Caki2 (cell line): ENCODE data around the gene TNFRSF1B. TPM values are rescaled to one million over a fixed set of nuclear protein-coding genes. Genes with fewer than 3 reads are reported as not detected.

Experiments
- DNase-seq: peaks from one replicate; pipeline ENCODE4 v3.0.0-alpha.2; 2015; ENCODE audit warnings: low read depth
- in situ Hi-C: cut with HindIII; loops from 2 replicates; pipeline ENCODE4 v1.10.0; 2016; ENCODE audit warnings: low sequenced_read_pairs, low pct_unique_long_range_greater_than_20kb, mixed read lengths
- total RNA-seq: library from RNA; depleted of rRNA; stranded (reverse); fragments of >200 nt; shearing (Covaris generic); gene quantifications from 2 replicates; pipeline ENCODE4 v1.2.3, GENCODE V29; 2014; ENCODE audit warnings: low replicate concordance; rRNA removed

The TNFRSF1B gene
- total RNA-seq, 1 experiment from 2014 or later: 7.3 TPM

DNA sequence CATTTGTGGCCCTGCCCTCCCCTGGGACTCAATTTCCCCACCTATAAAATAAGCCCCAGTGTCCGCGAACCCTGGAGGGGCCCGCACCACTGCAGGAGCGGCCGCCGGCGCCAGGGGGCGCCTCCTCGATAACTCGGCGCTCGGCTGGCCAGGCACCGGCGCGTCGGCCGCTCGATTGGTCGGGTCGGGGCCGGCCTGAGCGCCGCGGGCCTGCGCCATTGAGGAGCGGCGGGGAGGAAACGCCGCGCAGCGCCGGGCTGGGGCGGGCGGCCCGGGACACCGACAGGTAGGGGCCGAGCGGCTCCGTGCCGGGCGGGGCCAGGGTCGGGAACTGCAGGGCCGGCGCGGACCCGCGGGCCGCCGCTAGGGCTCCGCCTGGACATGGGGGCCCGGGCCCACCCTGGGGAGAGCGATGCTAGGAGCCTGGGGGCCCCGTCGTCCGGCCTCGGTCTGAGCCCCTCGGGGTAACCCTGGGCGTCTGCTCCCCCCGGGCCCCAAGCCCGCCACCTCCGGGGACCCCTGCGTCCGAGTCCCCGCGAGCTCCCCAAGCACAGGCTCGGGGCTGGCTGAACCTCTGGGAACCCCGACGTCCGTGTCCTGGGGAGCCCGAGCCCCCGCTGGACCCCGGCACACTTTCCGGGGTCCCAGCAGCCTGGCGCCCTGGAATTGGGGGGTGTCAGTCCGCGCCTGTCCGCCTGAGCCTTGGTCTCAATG is 63.2 kb downstream of the TNFRSF1B start, which contains the start of gene VPS13D:
Gene VPS13D, plus strand, starts transcription at position 196 of the 714 bp plus-strand sequence. CDS start 4,237 bp downstream, outside the sequence.
- DNase-seq: peak; percentile 61
- in situ Hi-C loops: no loop called here

GRCh38 chr1:12230549-12231275 is 63.9 kb downstream of the TNFRSF1B start:
- peak; percentile 14 for DNase-seq
- in situ Hi-C loops: no loop called here

DNA sequence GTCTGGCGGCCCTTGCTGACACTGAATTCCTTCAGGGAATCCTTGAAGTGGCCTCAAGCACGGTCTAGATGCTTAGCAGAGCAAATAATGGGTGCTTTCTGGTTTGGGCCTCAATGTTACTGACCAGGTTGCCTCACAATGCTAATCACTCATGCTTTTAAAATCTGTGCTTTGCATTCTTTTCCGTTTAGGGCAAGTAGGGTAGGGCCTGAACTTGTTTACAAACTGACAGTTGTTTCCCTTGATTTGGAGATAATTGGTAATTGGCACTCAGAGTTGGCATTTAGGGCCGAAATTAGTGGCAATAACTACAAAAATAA is 64.4 kb downstream of the TNFRSF1B start:
- no peak for DNase-seq
- in situ Hi-C loops: no loop called here

GRCh38 chr1:12232221-12232620 is 65.4 kb downstream of the TNFRSF1B start:
- in situ Hi-C loops: no loop called here
- no peak for DNase-seq

GRCh38 chr1:12244078-12244477 is 77.3 kb downstream of the TNFRSF1B start:
- in situ Hi-C loops: no loop called here
- no peak for DNase-seq

- in situ Hi-C loops: no loop called here
- DNase-seq: no peak
Measured at GRCh38 chr1:12244585-12244984, 77.8 kb downstream of the TNFRSF1B start.

DNA sequence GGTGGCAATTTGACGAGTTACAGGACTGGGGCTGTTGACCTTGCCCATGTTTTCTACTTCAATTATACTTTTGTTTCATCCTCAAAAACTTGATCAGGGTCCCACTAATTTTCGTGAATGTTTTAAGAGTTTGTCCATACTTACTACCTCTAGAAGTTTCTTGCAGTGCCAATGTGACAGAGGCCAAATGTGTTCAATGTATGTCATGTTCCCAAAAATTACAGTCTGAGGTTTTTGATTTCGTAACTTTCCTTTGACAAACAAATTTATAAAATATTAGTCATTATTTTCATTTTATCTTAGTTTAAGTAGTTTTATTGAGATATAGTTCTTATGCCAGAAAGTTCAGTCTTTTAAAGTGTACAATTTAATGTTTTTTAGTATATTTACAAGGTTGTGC is 78.3 kb downstream of the TNFRSF1B start:
- in situ Hi-C loops: no loop called here

DNA sequence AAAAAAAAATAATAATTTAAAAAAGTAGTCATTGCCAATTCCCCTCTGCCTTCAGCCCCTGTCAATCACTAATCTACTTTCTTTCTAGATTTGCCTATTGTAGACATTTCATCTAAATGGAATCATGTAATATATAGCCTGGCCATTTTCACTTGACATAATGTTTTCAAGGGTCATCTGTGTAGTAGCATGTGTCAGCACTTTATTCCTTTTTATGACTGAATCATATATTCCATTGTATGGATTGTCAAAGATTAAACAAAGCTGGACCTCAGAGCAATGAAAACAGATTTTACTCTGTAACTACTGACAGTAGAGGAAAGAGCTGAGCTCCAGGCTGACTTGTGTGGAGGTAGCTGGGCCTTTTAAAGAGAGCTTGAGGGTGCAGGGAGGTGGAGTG is 78.9 kb downstream of the TNFRSF1B start:
- in situ Hi-C loops: no loop called here
- no peak for DNase-seq

More for the DNA sequence above, 78.3 kb downstream of the TNFRSF1B start:
- DNase-seq: no peak

DNA sequence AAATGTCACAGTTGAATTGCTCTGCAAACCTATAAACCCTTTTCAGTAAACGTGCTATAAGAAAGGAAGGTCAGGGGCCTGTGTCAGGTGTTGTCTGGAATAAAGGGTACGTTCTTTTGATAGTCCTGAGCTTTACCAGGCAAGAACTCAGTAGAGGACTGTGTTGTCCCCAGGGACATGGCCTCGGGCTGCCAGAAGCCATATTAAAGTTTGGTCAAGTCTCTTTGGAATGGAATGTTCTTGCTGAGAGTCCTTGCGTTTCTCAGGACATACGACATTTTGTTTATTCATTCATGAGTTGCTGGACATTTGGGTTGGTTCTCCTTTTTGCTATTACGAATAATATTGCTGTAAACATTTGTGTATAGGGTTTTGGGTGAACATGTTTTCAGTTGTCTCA is 79.8 kb downstream of the TNFRSF1B start:
- no peak for DNase-seq
- in situ Hi-C loops: no loop called here

DNA sequence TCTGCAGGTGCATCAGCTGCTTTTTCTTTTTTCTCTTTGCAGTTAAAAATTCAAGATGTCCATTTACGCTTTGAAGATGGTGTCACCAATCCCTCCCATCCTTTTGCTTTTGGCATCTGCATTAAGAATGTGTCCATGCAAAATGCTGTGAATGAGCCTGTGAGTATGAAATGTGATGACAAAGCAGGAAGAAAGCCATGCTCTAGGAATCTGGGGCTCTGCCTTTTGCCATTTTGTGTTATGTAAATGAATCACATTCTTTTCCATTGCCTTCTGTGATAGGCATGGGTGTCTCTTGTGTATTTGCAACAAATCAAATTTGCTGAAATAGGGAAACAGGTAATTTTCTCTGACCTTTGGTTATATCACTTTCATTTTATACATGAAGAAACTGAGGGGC is 82.4 kb downstream of the TNFRSF1B start:
- in situ Hi-C loops: no loop called here
- DNase-seq: no peak

DNA sequence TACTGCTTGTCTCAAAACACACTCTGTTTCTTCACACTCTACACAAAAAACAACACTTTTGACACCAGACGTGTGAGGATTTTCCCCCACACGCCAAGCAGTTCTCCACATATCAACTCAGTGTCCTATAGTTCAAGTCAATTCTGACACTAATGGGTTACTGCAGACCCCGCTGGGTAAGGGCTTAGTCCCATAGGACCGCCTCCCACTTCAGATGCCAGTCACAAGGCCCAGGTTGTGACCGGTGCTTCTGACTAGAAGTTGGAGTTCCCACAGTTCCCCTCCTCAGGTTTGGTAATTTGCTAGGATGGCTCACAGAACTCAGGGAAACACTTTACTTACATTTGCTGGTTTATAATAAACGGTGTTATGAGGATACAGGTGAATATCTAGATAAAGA is 83.0 kb downstream of the TNFRSF1B start:
- DNase-seq: no peak
- in situ Hi-C loops: no loop called here

- DNase-seq: no peak
- in situ Hi-C loops: no loop called here
Measured at GRCh38 chr1:12251442-12251841, 84.7 kb downstream of the TNFRSF1B start.

GRCh38 chr1:12255913-12256312 is 89.1 kb downstream of the TNFRSF1B start:
- in situ Hi-C loops: no loop called here
- DNase-seq: no peak

DNA sequence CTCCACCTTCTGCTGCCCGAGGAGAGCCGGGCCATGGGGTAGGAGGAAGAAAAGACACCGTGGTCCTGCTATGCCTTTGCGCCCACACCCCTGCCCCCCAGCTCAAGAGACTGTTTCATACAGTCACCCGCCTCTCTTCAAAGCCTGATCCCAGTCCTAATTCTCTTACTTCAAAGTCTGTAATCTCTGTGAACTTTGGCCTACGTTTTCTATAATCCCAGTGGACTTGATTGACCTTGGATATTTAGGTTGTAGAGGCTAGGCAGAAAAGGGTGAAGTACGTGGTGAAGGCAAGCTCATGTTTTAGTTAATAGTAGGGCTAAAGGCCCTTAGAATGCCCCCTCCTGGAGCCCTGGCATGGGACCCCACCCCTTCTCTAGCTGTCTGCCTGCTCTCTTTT is 91.5 kb downstream of the TNFRSF1B start:
- no peak for DNase-seq
- in situ Hi-C loops: no loop called here

Other genes with a start within 250 kb of the TNFRSF1B start
- 69.9 and 82.2 TPM in 2 replicates for gene KIAA2013, start 240.6 kb upstream of the TNFRSF1B start, total RNA-seq
- gene PLOD1, start 232.3 kb upstream of the TNFRSF1B start, total RNA-seq: 130 and 153 TPM in 2 replicates
- gene MFN2, start 186.5 kb upstream of the TNFRSF1B start, total RNA-seq: 21.9 and 26.4 TPM in 2 replicates
- gene MIIP, start 147.5 kb upstream of the TNFRSF1B start, total RNA-seq: 23.1 and 35.8 TPM in 2 replicates
- gene TNFRSF8, start 103.7 kb upstream of the TNFRSF1B start, total RNA-seq: 0.30 TPM in 1 of 2 replicates, not detected in the other
- 11.1 and 16.0 TPM in 2 replicates for gene VPS13D, start 63.0 kb downstream of the TNFRSF1B start, total RNA-seq